Natural killer cell (primary cell): ENCODE results near the gene C8G. TPM values are rescaled to one million over a fixed set of nuclear protein-coding genes. Genes with fewer than 3 reads are reported as not detected.

ENCODE experiments used
- ATAC-seq, 3 donors: fragments of 150-1000 bp in 2 of 3; fragments of 200-7000 bp in 1 of 3; cut with Tn5 transposase; 1 replicate in 1 of 3; 2 replicates in 2 of 3; pipeline ENCODE4 v1.10.0; 2021; ENCODE audit warnings: mild to moderate bottlenecking in 2 of 3, moderate library complexity in 2 of 3
- DNase-seq, 2 donors: peaks; one replicate each; pipeline versions ENCODE4 v3.0.0 to v3.0.0-alpha.2; 2013 to 2021; ENCODE audit warnings: mixed read lengths in 1 of 2
- H3K27ac ChIP-seq: one replicate; pipeline ENCODE4 v1.5.1; 2013; ENCODE audit warnings: mild to moderate bottlenecking, low read length
- H3K27me3 ChIP-seq: one replicate; pipeline ENCODE4 v1.6.1; 2013; ENCODE audit warnings: low read length; ENCODE audit not compliant: control insufficient read depth, insufficient read depth
- H3K36me3 ChIP-seq: one replicate; pipeline ENCODE4 v1.6.1; 2013; ENCODE audit warnings: low read length; ENCODE audit not compliant: control insufficient read depth, insufficient read depth
- H3K4me1 ChIP-seq: one replicate; pipeline ENCODE4 v1.6.1; 2013; ENCODE audit warnings: low read length; ENCODE audit not compliant: control insufficient read depth, insufficient read depth
- H3K4me3 ChIP-seq: one replicate; pipeline ENCODE4 v1.5.1; 2013; ENCODE audit warnings: low read length
- H3K9me3 ChIP-seq: one replicate; pipeline ENCODE4 v1.6.1; 2013; ENCODE audit warnings: low read length; ENCODE audit not compliant: control insufficient read depth, insufficient read depth
- H3K27ac Mint-ChIP-seq, 2 donors: one replicate each; pipeline ENCODE4 v1.8.0; 2022; ENCODE audit warnings: mild to moderate bottlenecking in 2 of 2, mixed read lengths in 2 of 2, moderate library complexity in 1 of 2
- H3K27me3 Mint-ChIP-seq, 2 donors: one replicate each; pipeline ENCODE4 v1.8.0; 2022; ENCODE audit warnings: low read depth in 2 of 2, mixed read lengths in 2 of 2
- H3K36me3 Mint-ChIP-seq: one replicate; pipeline ENCODE4 v1.8.0; 2022; ENCODE audit warnings: mixed read lengths
- H3K4me1 Mint-ChIP-seq, 2 donors: one replicate each; pipeline ENCODE4 v1.8.0; 2022; ENCODE audit warnings: mixed read lengths in 2 of 2
- H3K4me3 Mint-ChIP-seq: one replicate; pipeline ENCODE4 v1.8.0; 2022; ENCODE audit warnings: mild to moderate bottlenecking, moderate library complexity, mixed read lengths
- H3K9me3 Mint-ChIP-seq, 2 donors: one replicate each; pipeline ENCODE4 v1.8.0; 2022; ENCODE audit warnings: mixed read lengths in 2 of 2
- WGBS: methylation state at CpG from one replicate; pipeline ENCODE4 v1.1.7; 2013; ENCODE audit warnings: missing lambda C conversion rate; ENCODE audit not compliant: insufficient coverage; 5-methylcytosine and 5-hydroxymethylcytosine counted together
- intact Hi-C: fragments of 100-400 bp; cut with micrococcal nuclease; formaldehyde crosslinking; loops from one replicate; pipeline ENCODE4 v1.14.2; 2022
- total RNA-seq, 4 donors: library from RNA; stranded (reverse); fragments of 120-200 nt in 1 of 4; gene quantifications; one replicate each; pipeline versions ENCODE4 v1.2.3 to v1.2.4, GENCODE V29; 2013 to 2022
- TF ChIP-seq, protein P1 (sequence below): fragments of 200-600 bp; IDR thresholded peaks from one replicate; pipeline ENCODE4 v1.8.0; 2022; ENCODE audit warnings: antibody characterized with exemption

The C8G gene
- total RNA-seq, 3 donors from 2014 or later (not counting 1 experiment from before 2014, with no cell fraction given), result 3.9 to 8.5 (median 7.3) TPM

GRCh38 chr9:136946228-136947027 is 1.4 kb downstream of the C8G start:
- TF ChIP-seq, protein P1, sequence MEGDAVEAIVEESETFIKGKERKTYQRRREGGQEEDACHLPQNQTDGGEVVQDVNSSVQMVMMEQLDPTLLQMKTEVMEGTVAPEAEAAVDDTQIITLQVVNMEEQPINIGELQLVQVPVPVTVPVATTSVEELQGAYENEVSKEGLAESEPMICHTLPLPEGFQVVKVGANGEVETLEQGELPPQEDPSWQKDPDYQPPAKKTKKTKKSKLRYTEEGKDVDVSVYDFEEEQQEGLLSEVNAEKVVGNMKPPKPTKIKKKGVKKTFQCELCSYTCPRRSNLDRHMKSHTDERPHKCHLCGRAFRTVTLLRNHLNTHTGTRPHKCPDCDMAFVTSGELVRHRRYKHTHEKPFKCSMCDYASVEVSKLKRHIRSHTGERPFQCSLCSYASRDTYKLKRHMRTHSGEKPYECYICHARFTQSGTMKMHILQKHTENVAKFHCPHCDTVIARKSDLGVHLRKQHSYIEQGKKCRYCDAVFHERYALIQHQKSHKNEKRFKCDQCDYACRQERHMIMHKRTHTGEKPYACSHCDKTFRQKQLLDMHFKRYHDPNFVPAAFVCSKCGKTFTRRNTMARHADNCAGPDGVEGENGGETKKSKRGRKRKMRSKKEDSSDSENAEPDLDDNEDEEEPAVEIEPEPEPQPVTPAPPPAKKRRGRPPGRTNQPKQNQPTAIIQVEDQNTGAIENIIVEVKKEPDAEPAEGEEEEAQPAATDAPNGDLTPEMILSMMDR, result no peak
- no peak for DNase-seq
- Mint-ChIP-seq H3K4me1 (peaks cover 7 to 33% of the 10 kb centered on the region in 2 donors), H3K27me3 (no peaks in the 10 kb centered on the region), H3K4me3 (no peak overlapping the region), H3K27ac (no peak overlapping the region), H3K36me3 (no peaks in the 10 kb centered on the region), H3K9me3 (no peaks in the 10 kb centered on the region)
- 93% methylated on average over 26 of the region's 27 CpGs for WGBS
- intact Hi-C loops, result no loop called here
- H3K4me3 ChIP-seq, result no peak overlapping the region
- no peaks in the 10 kb centered on the region for H3K9me3 ChIP-seq
- no peaks in the 10 kb centered on the region for H3K27me3 ChIP-seq
- H3K27ac ChIP-seq, result no peak overlapping the region
- peaks cover 16% of the 10 kb centered on the region for H3K36me3 ChIP-seq
- peaks cover 71% of the 10 kb centered on the region for H3K4me1 ChIP-seq
- no peak for ATAC-seq

DNA sequence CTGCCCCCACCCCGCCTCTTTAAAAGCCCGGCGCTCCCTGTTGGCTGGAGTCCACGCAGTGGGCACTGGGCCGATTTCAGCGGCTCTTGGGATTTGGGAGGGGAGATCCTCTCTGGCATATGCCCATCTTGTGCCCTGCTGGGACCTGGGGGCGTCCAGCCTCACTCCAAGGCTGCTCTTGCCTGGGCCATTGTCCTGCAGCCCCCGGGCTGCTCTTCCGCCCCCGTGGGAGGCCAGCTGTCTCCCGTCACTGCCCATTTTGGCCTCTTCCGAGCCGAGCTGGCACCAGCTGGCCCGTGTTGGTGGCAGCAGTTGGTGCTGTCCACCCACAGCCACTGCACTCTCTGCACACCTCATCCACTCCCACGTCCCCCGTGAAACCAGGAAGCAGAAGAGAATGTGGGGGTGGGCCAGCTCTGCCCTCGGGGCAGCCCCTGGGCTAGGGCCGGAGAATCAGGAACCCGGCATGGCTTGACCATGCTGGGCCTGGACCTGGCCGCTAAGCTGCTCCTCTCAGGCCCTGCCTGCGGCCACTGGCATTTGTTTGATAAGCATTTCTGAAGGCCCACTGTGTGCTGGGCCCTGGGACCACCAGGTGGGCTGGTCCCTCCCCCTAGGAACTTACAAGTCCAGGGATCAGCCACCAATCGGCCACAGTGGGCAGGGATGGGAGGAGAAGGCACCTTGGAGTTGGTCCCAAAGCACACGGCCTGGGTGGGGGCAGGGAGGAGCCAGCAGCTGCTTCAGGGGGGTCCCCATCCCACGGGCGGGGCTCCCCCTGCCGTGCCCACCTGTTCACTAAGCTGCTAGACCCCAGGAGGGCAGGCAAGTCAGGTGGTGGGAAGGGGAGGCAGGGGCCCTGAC is 2.2 kb downstream of the C8G start:
- H3K27ac Mint-ChIP-seq, result peak overlapping the region in 1 of 2 donors; percentile 67
- ATAC-seq, result no peak
- H3K4me3 Mint-ChIP-seq, result peak overlapping the region; percentile 21
- no peak overlapping the region for H3K27ac ChIP-seq
- no peaks in the 10 kb centered on the region for H3K36me3 Mint-ChIP-seq
- no peak overlapping the region for H3K4me3 ChIP-seq
- peaks cover 7 to 33% of the 10 kb centered on the region in 2 donors for H3K4me1 Mint-ChIP-seq
- TF ChIP-seq, protein P1, result no peak
- 89% methylated on average over 26 of the region's 26 CpGs for WGBS
- intact Hi-C loops, result no loop called here
- H3K9me3 ChIP-seq, result no peaks in the 10 kb centered on the region
- no peaks in the 10 kb centered on the region for H3K9me3 Mint-ChIP-seq
- no peak for DNase-seq
- H3K36me3 ChIP-seq, result peaks cover 7% of the 10 kb centered on the region
- H3K27me3 Mint-ChIP-seq, result no peaks in the 10 kb centered on the region
- peaks cover 68% of the 10 kb centered on the region for H3K4me1 ChIP-seq
- no peaks in the 10 kb centered on the region for H3K27me3 ChIP-seq

GRCh38 chr9:136947955-136948510 is 3.0 kb downstream of the C8G start:
- no peaks in the 10 kb centered on the region for H3K9me3 ChIP-seq
- peak overlapping the region; percentile 1 for H3K27ac ChIP-seq
- TF ChIP-seq, protein P1, result peak; percentile 14
- Mint-ChIP-seq H3K9me3 (no peaks in the 10 kb centered on the region), H3K27ac (peak overlapping the region; percentile 81 to 92), H3K4me3 (peak overlapping the region; percentile 85), H3K36me3 (no peaks in the 10 kb centered on the region), H3K27me3 (no peaks in the 10 kb centered on the region), H3K4me1 (peaks cover 7 to 33% of the 10 kb centered on the region in 2 donors)
- DNase-seq, result peak in 1 of 2 donors; percentile 48
- intact Hi-C loops, result loop anchor here (2.0 kb wide), 2 partner anchors 45 to 87 kb away; partner anchors contain the start of gene PAXX
- H3K27me3 ChIP-seq, result no peaks in the 10 kb centered on the region
- ATAC-seq, result no peak
- H3K4me3 ChIP-seq, result no peak overlapping the region
- WGBS, result 47% methylated on average over 15 of the region's 15 CpGs
- H3K36me3 ChIP-seq, result no peaks in the 10 kb centered on the region
- peaks cover 63% of the 10 kb centered on the region for H3K4me1 ChIP-seq
